PC-3 (cell line): ENCODE data around the gene UNC50. TPM values are rescaled to one million over a fixed set of nuclear protein-coding genes. Genes with fewer than 3 reads are reported as not detected.

ENCODE experiments used
- ATAC-seq: fragments of 200-7000 bp; cut with Tn5 transposase; 2 replicates; pipeline ENCODE4 v1.9.1; 2020; ENCODE audit warnings: mild to moderate bottlenecking, moderate library complexity
- BruUV-seq: library from RNA; stranded (reverse); fragments of 400-500 nt; replicated peaks from 2 replicates; lab custom pipeline; 2021; lab: Mats Ljungman, UMichigan
- CTCF ChIA-PET: fragments of 300-600 bp; sonication (Branson Sonifier 250); formaldehyde crosslinking; loops from one replicate; lab custom pipeline; 2022; ENCODE audit warnings: antibody characterized with exemption; lab: Charles Lee
- POLR2A ChIA-PET: fragments of 300-600 bp; sonication (Branson Sonifier 250); formaldehyde crosslinking; loops from one replicate; lab custom pipeline; 2022; ENCODE audit warnings: antibody characterized with exemption; ENCODE audit not compliant: unreplicated experiment; lab: Charles Lee
- DNase-seq: peaks from one replicate; pipeline ENCODE4 v3.0.0-alpha.2; 2015
- H2AFZ ChIP-seq: fragments of 300-600 bp; sonication (generic); 2 replicates; pipeline ENCODE4 v1.6.0; 2016; ENCODE audit warnings: antibody characterized with exemption, low read length
- H3F3A ChIP-seq: fragments of 300-600 bp; sonication (generic); one replicate; pipeline ENCODE4 v1.6.0; 2017; ENCODE audit warnings: antibody characterized with exemption, low read length, control low read depth, mild to moderate bottlenecking; ENCODE audit not compliant: unreplicated experiment
- H3K27ac ChIP-seq: fragments of 300-600 bp; sonication (generic); 2 replicates; pipeline ENCODE4 v1.5.1; 2016; ENCODE audit warnings: mild to moderate bottlenecking, low read length
- H3K27me3 ChIP-seq: fragments of 300-600 bp; sonication (generic); 2 replicates; pipeline ENCODE4 v1.6.1; 2016; ENCODE audit warnings: low read length, mixed read lengths
- H3K36me3 ChIP-seq: fragments of 300-600 bp; sonication (generic); 2 replicates; pipeline ENCODE4 v1.6.1; 2016; ENCODE audit warnings: low read depth, mixed run types, low read length, mixed read lengths
- H3K4me1 ChIP-seq: fragments of 300-600 bp; sonication (generic); 2 replicates; pipeline ENCODE4 v1.5.1; 2016; ENCODE audit warnings: low read length; ENCODE audit not compliant: insufficient read depth
- H3K4me2 ChIP-seq: fragments of 300-600 bp; sonication (generic); 2 replicates; pipeline ENCODE4 v1.6.0; 2016; ENCODE audit warnings: low read length
- H3K4me3 ChIP-seq: fragments of 300-600 bp; sonication (generic); 2 replicates; pipeline ENCODE4 v1.5.1; 2016; ENCODE audit warnings: mild to moderate bottlenecking, low read length, mixed read lengths
- H3K79me2 ChIP-seq: fragments of 300-600 bp; sonication (generic); 2 replicates; pipeline ENCODE4 v1.6.1; 2017; ENCODE audit warnings: low read length, mixed read lengths
- H3K9ac ChIP-seq: fragments of 300-600 bp; sonication (generic); 2 replicates; pipeline ENCODE4 v1.6.0; 2016; ENCODE audit warnings: mild to moderate bottlenecking, low read length
- H3K9me2 ChIP-seq: fragments of 300-600 bp; sonication (generic); replicated peaks from 2 replicates; pipeline ENCODE4 v1.6.1; 2016; ENCODE audit warnings: mixed run types, low read length, mixed read lengths
- H3K9me3 ChIP-seq: fragments of 300-600 bp; sonication (generic); 2 replicates; pipeline ENCODE4 v1.6.1; 2016; ENCODE audit warnings: low read length, mixed read lengths
- H4K20me1 ChIP-seq: fragments of 300-600 bp; sonication (generic); 2 replicates; pipeline ENCODE4 v1.6.1; 2016; ENCODE audit warnings: low read length, mixed read lengths
- CTCF ChIP-seq: fragments of 300-600 bp; sonication (generic); conservative IDR thresholded peaks from 2 replicates; pipeline ENCODE4 v1.5.1; 2017; ENCODE audit warnings: antibody characterized with exemption, low read depth, mild to moderate bottlenecking, low read length
- EZH2 ChIP-seq: fragments of 300-600 bp; sonication (generic); IDR thresholded peaks from one replicate; pipeline ENCODE4 v1.6.1; 2017; ENCODE audit warnings: antibody characterized with exemption, mild to moderate bottlenecking, low read length; ENCODE audit not compliant: unreplicated experiment
- EZH2phosphoT487 ChIP-seq: fragments of 300-600 bp; sonication (generic); IDR thresholded peaks from 2 replicates; pipeline ENCODE4 v1.6.1; 2018; ENCODE audit warnings: mild to moderate bottlenecking, antibody characterized with exemption, low read length, borderline replicate concordance
- intact Hi-C: fragments of 100-400 bp; cut with micrococcal nuclease; formaldehyde crosslinking; loops from 2 replicates; pipeline ENCODE4 v1.9.0; 2023
- total RNA-seq: library from RNA; depleted of rRNA; stranded (reverse); fragments of >200 nt; gene quantifications from 2 replicates; pipeline ENCODE4 v1.2.3, GENCODE V29; 2014

Gene UNC50
- total RNA-seq, 1 experiment from 2014 or later = 26.0 TPM

- H3K9me3 ChIP-seq = no peaks in the 10 kb centered on the region
- TF ChIP-seq EZH2phosphoT487 (no peak), EZH2 (no peak), CTCF (no peak)
- no TSS peak for BruUV-seq
- no peaks in the 10 kb centered on the region for H4K20me1 ChIP-seq
- H2AFZ ChIP-seq = no peak overlapping the region
- no peak overlapping the region for H3K4me2 ChIP-seq
- intact Hi-C loops = no loop called here
- ChIA-PET CTCF (no interaction called here), POLR2A (no interaction called here)
- no peak for ATAC-seq
- no peak for DNase-seq
- H3K36me3 ChIP-seq = no peaks in the 10 kb centered on the region; the same call in none of the 2 replicates
- H3K9ac ChIP-seq = no peak overlapping the region
- no peaks in the 10 kb centered on the region for H3K9me2 ChIP-seq
- no peaks in the 10 kb centered on the region for H3K27me3 ChIP-seq
- no peaks in the 10 kb centered on the region for H3F3A ChIP-seq
- no peaks in the 10 kb centered on the region for H3K4me1 ChIP-seq
- no peaks in the 10 kb centered on the region for H3K79me2 ChIP-seq
- H3K27ac ChIP-seq = no peak overlapping the region
- no peak overlapping the region for H3K4me3 ChIP-seq
These were observed 37.2 kb upstream of the UNC50 start for GRCh38 chr2:98571121-98571701.

GRCh38 chr2:98571796-98572195, 36.6 kb upstream of the UNC50 start:
- Histone ChIP-seq H2AFZ (no peak overlapping the region), H3K79me2 (no peaks in the 10 kb centered on the region), H3K9ac (no peak overlapping the region), H3K4me2 (no peak overlapping the region), H3K4me3 (no peak overlapping the region), H3K27ac (no peak overlapping the region), H3F3A (no peaks in the 10 kb centered on the region), H3K9me3 (no peaks in the 10 kb centered on the region), H3K4me1 (no peaks in the 10 kb centered on the region), H3K36me3 (no peaks in the 10 kb centered on the region; the same call in none of the 2 replicates), H3K9me2 (no peaks in the 10 kb centered on the region), H4K20me1 (no peaks in the 10 kb centered on the region), H3K27me3 (no peaks in the 10 kb centered on the region)
- intact Hi-C loops = no loop called here
- no peak for TF ChIP-seq EZH2phosphoT487
- no peak for TF ChIP-seq CTCF
- TF ChIP-seq EZH2 = no peak
- no peak for DNase-seq
- ChIA-PET POLR2A (no interaction called here), CTCF (no interaction called here)
- no TSS peak for BruUV-seq
- no peak for ATAC-seq

DNA sequence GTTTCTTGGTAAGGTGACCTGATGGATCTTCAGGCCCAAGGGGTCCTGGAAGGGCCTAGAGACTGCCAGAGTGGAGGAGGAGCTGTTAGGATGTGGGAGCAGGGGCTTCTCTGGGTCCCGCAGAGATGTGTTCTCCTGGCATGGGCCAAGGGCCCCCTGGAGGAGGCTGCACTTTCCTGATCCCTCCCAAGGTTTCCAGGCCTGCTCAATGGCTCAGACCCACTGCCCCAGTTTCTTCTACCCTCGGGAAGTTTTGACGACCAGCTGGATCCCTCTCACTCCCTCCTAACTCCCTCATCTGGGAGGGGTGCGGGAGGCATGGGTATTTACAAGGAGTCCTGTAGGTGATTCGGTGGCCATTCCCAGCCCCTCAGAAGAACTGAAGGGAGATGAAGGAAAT, 36.2 kb upstream of the UNC50 start:
- DNase-seq (no peak), ATAC-seq (no peak)
- Histone ChIP-seq H3K4me3 (no peak overlapping the region), H3F3A (no peaks in the 10 kb centered on the region), H3K9ac (no peak overlapping the region), H3K9me3 (no peaks in the 10 kb centered on the region), H3K4me1 (no peaks in the 10 kb centered on the region), H3K27ac (no peak overlapping the region), H4K20me1 (no peaks in the 10 kb centered on the region), H3K4me2 (no peak overlapping the region), H2AFZ (no peak overlapping the region), H3K36me3 (no peaks in the 10 kb centered on the region; the same call in none of the 2 replicates), H3K9me2 (no peaks in the 10 kb centered on the region), H3K79me2 (no peaks in the 10 kb centered on the region), H3K27me3 (no peaks in the 10 kb centered on the region)
- CTCF ChIA-PET = no interaction called here
- POLR2A ChIA-PET = no interaction called here
- TF ChIP-seq EZH2 = no peak
- no peak for TF ChIP-seq EZH2phosphoT487
- no peak for TF ChIP-seq CTCF
- BruUV-seq = no TSS peak
- intact Hi-C loops = no loop called here
